ENCODE measurements around the gene NTM. TPM values are rescaled to one million over a fixed set of nuclear protein-coding genes. Genes with fewer than 3 reads are reported as not detected.

NTM gene
- total RNA-seq, 1 donor from 2014 or later = 9.9 TPM

DNA sequence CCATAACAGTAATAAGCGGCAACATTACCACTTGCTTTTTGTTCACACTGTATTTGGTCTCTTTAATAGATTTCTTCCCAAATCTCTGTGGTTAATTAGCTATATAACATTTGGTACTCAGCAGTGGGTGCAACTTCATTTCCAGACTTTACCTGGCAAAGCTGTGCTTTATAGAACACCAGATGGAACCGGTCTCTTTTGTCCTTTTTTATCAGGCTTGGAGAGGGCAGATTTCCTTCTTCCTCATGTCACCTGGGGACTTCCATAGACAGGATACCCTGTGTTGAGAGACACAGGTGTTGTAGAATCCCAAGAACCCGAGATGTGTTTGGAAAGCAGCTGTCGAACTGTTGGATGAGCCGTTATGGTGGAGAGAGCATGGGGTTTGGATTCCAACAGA lies 393.7 kb downstream of the NTM start:
- no peaks in the 10 kb centered on the region for H3K9me3 ChIP-seq (ENCODE audit: control insufficient read depth in 3 of 3, low read length in 3 of 3)
- peaks cover 0 to 10% (median 3%) of the 10 kb centered on the region in 3 donors for H3K27me3 ChIP-seq (ENCODE audit: control insufficient read depth in 3 of 3, insufficient read depth in 3 of 3, low read length in 3 of 3)
- no peak overlapping the region for H3K4me3 ChIP-seq (ENCODE audit: low read length in 3 of 3)
- no peaks in the 10 kb centered on the region for H3K4me1 ChIP-seq (ENCODE audit: control insufficient read depth in 3 of 3, insufficient read depth in 3 of 3, low read length in 3 of 3)
- H3K9ac ChIP-seq (ENCODE audit: low read depth in 1 of 3, low read length in 3 of 3) = no peak overlapping the region
- no peak overlapping the region for H3K27ac ChIP-seq (ENCODE audit: low read depth, low read length)
- no peaks in the 10 kb centered on the region for H3K36me3 ChIP-seq (ENCODE audit: control insufficient read depth in 3 of 3, insufficient read depth in 3 of 3, low read length in 3 of 3)

DNA sequence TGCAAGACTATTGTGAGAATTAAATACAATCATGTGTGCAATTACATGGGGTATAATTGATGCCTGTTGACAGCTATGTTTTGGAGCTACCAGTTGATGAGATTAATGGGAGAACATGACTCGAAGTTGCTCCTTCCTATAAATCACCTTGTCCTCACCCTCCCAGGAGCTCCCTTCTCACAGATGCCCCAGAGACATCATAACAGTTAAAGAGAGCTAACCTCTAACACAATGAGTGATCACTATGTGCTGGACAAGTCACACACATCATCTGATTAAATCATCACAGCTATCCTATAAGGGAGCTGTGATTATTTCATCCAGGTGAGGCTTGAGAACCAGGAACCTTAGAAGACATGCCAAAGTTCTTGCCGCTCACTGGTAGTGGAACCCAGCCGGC lies 394.2 kb downstream of the NTM start:
- no peaks in the 10 kb centered on the region for H3K4me1 ChIP-seq (ENCODE audit: control insufficient read depth in 3 of 3, insufficient read depth in 3 of 3, low read length in 3 of 3)
- no peaks in the 10 kb centered on the region for H3K9me3 ChIP-seq (ENCODE audit: control insufficient read depth in 3 of 3, low read length in 3 of 3)
- H3K9ac ChIP-seq (ENCODE audit: low read depth in 1 of 3, low read length in 3 of 3) = no peak overlapping the region
- H3K4me3 ChIP-seq (ENCODE audit: low read length in 3 of 3) = no peak overlapping the region
- no peaks in the 10 kb centered on the region for H3K36me3 ChIP-seq (ENCODE audit: control insufficient read depth in 3 of 3, insufficient read depth in 3 of 3, low read length in 3 of 3)
- H3K27me3 ChIP-seq (ENCODE audit: control insufficient read depth in 3 of 3, insufficient read depth in 3 of 3, low read length in 3 of 3) = peaks cover 0 to 10% (median 3%) of the 10 kb centered on the region in 3 donors
- H3K27ac ChIP-seq (ENCODE audit: low read depth, low read length) = no peak overlapping the region

DNA sequence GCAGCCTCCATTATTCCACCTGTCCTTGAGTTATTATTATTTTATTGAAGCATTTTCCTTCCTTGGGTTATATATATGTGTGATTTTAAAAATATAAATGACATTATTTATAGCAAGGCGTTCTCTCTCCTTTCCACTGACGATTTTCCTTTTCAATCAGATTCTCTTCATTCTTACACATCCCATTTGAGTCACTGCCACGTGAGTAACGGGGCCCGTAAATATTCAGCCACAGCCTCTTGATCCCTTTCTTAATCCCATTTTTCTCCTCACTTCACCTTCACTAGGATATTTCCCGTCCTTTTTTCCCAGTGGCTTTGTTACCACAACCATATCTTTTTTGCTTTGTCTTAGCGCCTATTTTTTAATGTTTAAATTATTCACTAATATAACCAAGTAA lies 396.2 kb downstream of the NTM start:
- H3K4me3 ChIP-seq (ENCODE audit: low read length in 3 of 3) = no peak overlapping the region
- no peak overlapping the region for H3K9ac ChIP-seq (ENCODE audit: low read depth in 1 of 3, low read length in 3 of 3)
- peaks cover 0 to 7% (median 0%) of the 10 kb centered on the region in 3 donors for H3K27me3 ChIP-seq (ENCODE audit: control insufficient read depth in 3 of 3, insufficient read depth in 3 of 3, low read length in 3 of 3)

DNA sequence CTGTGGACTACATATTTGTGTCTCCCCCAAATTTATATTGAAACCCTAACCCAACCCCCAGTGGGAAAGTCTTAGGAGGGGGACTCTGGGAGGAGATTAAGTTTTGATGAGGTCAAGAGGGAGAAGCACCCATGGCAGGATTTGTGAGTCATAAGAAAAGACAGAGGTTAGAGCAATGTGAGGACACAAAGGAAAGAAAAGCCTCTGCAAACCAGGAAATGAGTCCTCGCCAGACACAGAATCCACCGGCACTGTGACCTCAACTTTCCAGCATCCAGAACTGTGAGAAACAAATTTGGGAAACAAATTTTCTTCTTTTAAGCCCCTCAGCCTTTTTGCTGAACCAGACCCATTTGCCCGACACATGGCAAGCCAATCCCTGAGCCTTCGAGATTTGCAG lies 397.0 kb downstream of the NTM start:
- H3K9ac ChIP-seq (ENCODE audit: low read depth in 1 of 3, low read length in 3 of 3) = no peak overlapping the region
- no peak overlapping the region for H3K4me3 ChIP-seq (ENCODE audit: low read length in 3 of 3)
- H3K27me3 ChIP-seq (ENCODE audit: control insufficient read depth in 3 of 3, insufficient read depth in 3 of 3, low read length in 3 of 3) = peaks cover 0 to 2% (median 0%) of the 10 kb centered on the region in 3 donors
- H3K36me3 ChIP-seq (ENCODE audit: control insufficient read depth in 3 of 3, insufficient read depth in 3 of 3, low read length in 3 of 3) = no peaks in the 10 kb centered on the region
- no peak overlapping the region for H3K27ac ChIP-seq (ENCODE audit: low read depth, low read length)
- no peaks in the 10 kb centered on the region for H3K4me1 ChIP-seq (ENCODE audit: control insufficient read depth in 3 of 3, insufficient read depth in 3 of 3, low read length in 3 of 3)
- H3K9me3 ChIP-seq (ENCODE audit: control insufficient read depth in 3 of 3, low read length in 3 of 3) = no peaks in the 10 kb centered on the region

More for the DNA sequence above, 396.2 kb downstream of the NTM start:
- Histone ChIP-seq H3K4me1 (ENCODE audit: control insufficient read depth in 3 of 3, insufficient read depth in 3 of 3, low read length in 3 of 3) (no peaks in the 10 kb centered on the region), H3K36me3 (ENCODE audit: control insufficient read depth in 3 of 3, insufficient read depth in 3 of 3, low read length in 3 of 3) (no peaks in the 10 kb centered on the region), H3K27ac (ENCODE audit: low read depth, low read length) (no peak overlapping the region), H3K9me3 (ENCODE audit: control insufficient read depth in 3 of 3, low read length in 3 of 3) (no peaks in the 10 kb centered on the region)

DNA sequence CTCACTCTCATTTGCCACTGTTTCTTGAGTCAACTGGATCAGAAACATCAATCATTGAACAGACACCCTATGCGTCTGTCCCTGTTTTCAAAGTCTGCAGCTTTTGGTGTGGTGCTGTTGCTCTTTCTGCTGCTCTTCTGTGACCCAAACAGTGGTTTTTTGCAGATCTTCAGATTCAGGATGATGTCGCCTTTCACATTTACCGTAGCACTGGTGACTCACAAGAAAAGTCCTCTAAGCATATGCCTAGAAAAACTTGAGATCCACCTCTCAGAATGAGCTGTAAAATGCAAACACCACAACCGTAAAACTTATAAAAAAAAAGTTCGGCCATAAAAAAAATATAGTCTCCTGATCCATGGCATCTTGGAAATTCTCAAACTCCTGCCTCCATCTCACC lies 400.4 kb downstream of the NTM start:
- Histone ChIP-seq H3K4me1 (ENCODE audit: control insufficient read depth in 3 of 3, insufficient read depth in 3 of 3, low read length in 3 of 3) (no peaks in the 10 kb centered on the region), H3K9me3 (ENCODE audit: control insufficient read depth in 3 of 3, low read length in 3 of 3) (no peaks in the 10 kb centered on the region), H3K4me3 (ENCODE audit: low read length in 3 of 3) (no peak overlapping the region), H3K27ac (ENCODE audit: low read depth, low read length) (no peak overlapping the region), H3K27me3 (ENCODE audit: control insufficient read depth in 3 of 3, insufficient read depth in 3 of 3, low read length in 3 of 3) (peaks cover 0 to 10% (median 0%) of the 10 kb centered on the region in 3 donors), H3K9ac (ENCODE audit: low read depth in 1 of 3, low read length in 3 of 3) (no peak overlapping the region), H3K36me3 (ENCODE audit: control insufficient read depth in 3 of 3, insufficient read depth in 3 of 3, low read length in 3 of 3) (no peaks in the 10 kb centered on the region)

DNA sequence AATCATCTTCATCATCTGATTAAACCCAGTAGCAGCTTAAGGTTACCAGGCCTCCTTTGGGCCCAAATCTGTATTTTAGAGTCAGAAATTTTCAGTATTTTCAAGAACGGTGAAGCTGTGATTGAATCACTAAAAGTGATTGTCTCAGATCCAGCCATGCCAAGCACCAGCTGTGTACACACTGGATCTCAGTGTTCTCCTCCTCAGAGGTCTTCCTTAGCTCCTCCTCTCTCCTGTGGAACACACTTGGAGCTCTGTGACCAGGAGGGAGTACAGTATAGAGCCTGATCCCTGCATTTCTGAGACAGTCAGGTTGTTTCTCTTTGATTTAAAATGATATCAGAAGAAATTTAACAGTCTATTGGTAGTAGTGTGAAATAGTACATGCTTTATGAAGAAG lies 401.1 kb downstream of the NTM start:
- Histone ChIP-seq H3K27ac (ENCODE audit: low read depth, low read length) (no peak overlapping the region), H3K4me1 (ENCODE audit: control insufficient read depth in 3 of 3, insufficient read depth in 3 of 3, low read length in 3 of 3) (no peaks in the 10 kb centered on the region), H3K36me3 (ENCODE audit: control insufficient read depth in 3 of 3, insufficient read depth in 3 of 3, low read length in 3 of 3) (no peaks in the 10 kb centered on the region), H3K9me3 (ENCODE audit: control insufficient read depth in 3 of 3, low read length in 3 of 3) (no peaks in the 10 kb centered on the region), H3K27me3 (ENCODE audit: control insufficient read depth in 3 of 3, insufficient read depth in 3 of 3, low read length in 3 of 3) (peaks cover 0 to 10% (median 0%) of the 10 kb centered on the region in 3 donors), H3K9ac (ENCODE audit: low read depth in 1 of 3, low read length in 3 of 3) (no peak overlapping the region), H3K4me3 (ENCODE audit: low read length in 3 of 3) (no peak overlapping the region)

DNA sequence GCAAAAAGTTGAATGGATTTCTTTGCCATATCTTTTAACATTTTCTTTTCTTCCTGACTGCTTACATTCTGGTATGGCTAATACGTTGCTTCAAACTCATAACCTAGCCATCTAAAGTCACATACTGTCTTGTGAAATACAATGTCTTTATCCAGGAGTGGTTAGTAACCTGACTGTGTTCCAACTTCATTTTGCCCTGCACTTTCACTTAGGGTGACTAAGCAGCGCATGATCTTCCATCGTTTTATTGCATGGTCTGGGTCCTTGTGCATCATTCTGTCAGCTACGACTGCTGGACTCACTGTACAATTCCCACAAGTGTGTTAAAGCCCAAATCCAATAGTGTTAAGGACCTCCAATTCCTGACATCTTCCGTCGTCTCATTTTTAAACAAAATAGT lies 403.2 kb downstream of the NTM start:
- H3K36me3 ChIP-seq (ENCODE audit: control insufficient read depth in 3 of 3, insufficient read depth in 3 of 3, low read length in 3 of 3) = no peaks in the 10 kb centered on the region
- H3K4me1 ChIP-seq (ENCODE audit: control insufficient read depth in 3 of 3, insufficient read depth in 3 of 3, low read length in 3 of 3) = no peaks in the 10 kb centered on the region
- peaks cover 0 to 10% (median 0%) of the 10 kb centered on the region in 3 donors for H3K27me3 ChIP-seq (ENCODE audit: control insufficient read depth in 3 of 3, insufficient read depth in 3 of 3, low read length in 3 of 3)

DNA sequence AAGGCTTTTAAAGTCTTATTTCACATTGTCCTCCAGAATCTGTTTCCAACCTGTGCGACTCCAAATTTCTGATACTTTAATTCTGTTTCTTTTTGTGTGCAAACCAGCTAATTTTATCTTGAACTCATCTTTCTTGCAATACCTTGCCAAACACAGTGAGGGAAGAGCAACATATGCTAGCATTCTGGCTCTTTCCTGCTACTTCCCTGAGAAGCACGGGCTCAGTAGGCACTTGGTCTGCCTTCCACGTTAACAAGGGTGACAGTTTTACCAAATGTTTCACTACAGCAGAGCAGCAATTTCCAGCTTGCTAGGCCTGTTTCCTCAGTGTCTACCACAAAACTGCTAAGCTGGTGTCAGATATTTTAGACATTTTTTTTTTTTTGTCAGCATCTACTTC lies 405.8 kb downstream of the NTM start:
- Histone ChIP-seq H3K4me3 (ENCODE audit: low read length in 3 of 3) (no peak overlapping the region), H3K9ac (ENCODE audit: low read depth in 1 of 3, low read length in 3 of 3) (no peak overlapping the region), H3K27me3 (ENCODE audit: control insufficient read depth in 3 of 3, insufficient read depth in 3 of 3, low read length in 3 of 3) (peaks cover 0 to 10% (median 3%) of the 10 kb centered on the region in 3 donors), H3K27ac (ENCODE audit: low read depth, low read length) (no peak overlapping the region), H3K4me1 (ENCODE audit: control insufficient read depth in 3 of 3, insufficient read depth in 3 of 3, low read length in 3 of 3) (no peaks in the 10 kb centered on the region), H3K9me3 (ENCODE audit: control insufficient read depth in 3 of 3, low read length in 3 of 3) (no peaks in the 10 kb centered on the region), H3K36me3 (ENCODE audit: control insufficient read depth in 3 of 3, insufficient read depth in 3 of 3, low read length in 3 of 3) (no peaks in the 10 kb centered on the region)

More for the DNA sequence above, 403.2 kb downstream of the NTM start:
- H3K27ac ChIP-seq (ENCODE audit: low read depth, low read length) = no peak overlapping the region
- H3K9ac ChIP-seq (ENCODE audit: low read depth in 1 of 3, low read length in 3 of 3) = no peak overlapping the region
- H3K4me3 ChIP-seq (ENCODE audit: low read length in 3 of 3) = no peak overlapping the region
- no peaks in the 10 kb centered on the region for H3K9me3 ChIP-seq (ENCODE audit: control insufficient read depth in 3 of 3, low read length in 3 of 3)

DNA sequence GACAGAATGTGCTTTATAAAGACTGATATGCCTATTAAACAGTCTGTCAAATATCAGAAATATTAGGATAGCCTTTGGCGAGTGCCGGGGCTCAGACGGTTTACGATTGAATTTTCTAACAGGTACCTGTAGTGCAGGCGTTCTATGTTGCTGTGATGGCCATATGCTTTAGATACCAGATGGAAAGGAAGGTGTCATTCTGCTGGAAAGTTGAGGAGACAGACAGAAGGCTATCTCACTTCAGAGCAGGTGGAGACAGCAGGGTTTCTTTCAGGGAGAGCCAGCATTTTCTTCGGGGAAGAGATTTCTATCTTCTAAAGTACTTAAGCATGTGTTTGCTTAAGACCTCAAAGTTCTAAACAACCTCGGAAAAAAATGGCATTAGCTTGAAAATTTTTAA lies 415.4 kb downstream of the NTM start:
- Histone ChIP-seq H3K9ac (ENCODE audit: low read depth in 1 of 3, low read length in 3 of 3) (no peak overlapping the region), H3K9me3 (ENCODE audit: control insufficient read depth in 3 of 3, low read length in 3 of 3) (peaks cover 0 to 2% (median 0%) of the 10 kb centered on the region in 3 donors), H3K4me3 (ENCODE audit: low read length in 3 of 3) (no peak overlapping the region), H3K4me1 (ENCODE audit: control insufficient read depth in 3 of 3, insufficient read depth in 3 of 3, low read length in 3 of 3) (no peaks in the 10 kb centered on the region), H3K27me3 (ENCODE audit: control insufficient read depth in 3 of 3, insufficient read depth in 3 of 3, low read length in 3 of 3) (no peaks in the 10 kb centered on the region), H3K36me3 (ENCODE audit: control insufficient read depth in 3 of 3, insufficient read depth in 3 of 3, low read length in 3 of 3) (no peaks in the 10 kb centered on the region), H3K27ac (ENCODE audit: low read depth, low read length) (no peak overlapping the region)

DNA sequence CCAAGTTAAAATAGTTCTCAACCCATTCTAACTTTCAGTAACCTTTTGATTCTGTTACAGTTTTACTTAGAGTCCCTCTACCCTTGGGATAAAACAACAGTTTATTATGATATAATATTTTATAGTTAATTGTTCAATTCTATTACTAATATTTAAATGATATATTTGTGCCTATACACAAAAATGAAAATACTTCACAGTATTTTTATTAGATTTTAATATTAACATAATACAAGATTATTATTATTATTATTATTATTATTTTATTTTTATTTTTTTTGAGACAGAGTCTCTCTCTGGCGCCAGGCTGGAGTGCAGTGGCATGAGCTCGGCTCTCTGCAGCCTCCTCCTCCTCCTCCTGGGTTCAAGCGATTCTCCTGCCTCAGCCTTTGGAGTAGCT lies 416.7 kb downstream of the NTM start:
- Histone ChIP-seq H3K4me1 (ENCODE audit: control insufficient read depth in 3 of 3, insufficient read depth in 3 of 3, low read length in 3 of 3) (no peaks in the 10 kb centered on the region), H3K27me3 (ENCODE audit: control insufficient read depth in 3 of 3, insufficient read depth in 3 of 3, low read length in 3 of 3) (no peaks in the 10 kb centered on the region), H3K27ac (ENCODE audit: low read depth, low read length) (no peak overlapping the region), H3K9me3 (ENCODE audit: control insufficient read depth in 3 of 3, low read length in 3 of 3) (no peaks in the 10 kb centered on the region), H3K4me3 (ENCODE audit: low read length in 3 of 3) (no peak overlapping the region), H3K36me3 (ENCODE audit: control insufficient read depth in 3 of 3, insufficient read depth in 3 of 3, low read length in 3 of 3) (no peaks in the 10 kb centered on the region), H3K9ac (ENCODE audit: low read depth in 1 of 3, low read length in 3 of 3) (no peak overlapping the region)

DNA sequence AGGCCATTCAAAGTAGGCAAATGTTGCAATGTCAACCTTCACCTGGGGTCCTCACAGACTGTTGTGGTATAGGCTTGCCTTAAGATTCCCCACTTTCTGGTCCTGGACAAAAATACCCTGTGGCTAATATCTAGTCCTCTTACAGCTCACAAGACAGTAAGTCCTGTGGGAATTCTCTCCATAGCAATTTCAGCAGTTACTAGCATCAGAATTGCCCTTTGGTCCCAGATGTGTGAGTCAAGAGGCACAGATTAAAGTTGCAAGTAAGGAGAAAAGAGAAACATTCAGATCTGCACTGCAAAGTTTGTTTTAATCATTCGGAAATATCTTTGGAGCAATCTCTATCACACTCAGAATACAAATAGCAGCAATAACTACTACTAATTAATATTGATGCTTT lies 420.2 kb downstream of the NTM start:
- no peak overlapping the region for H3K9ac ChIP-seq (ENCODE audit: low read depth in 1 of 3, low read length in 3 of 3)
- no peak overlapping the region for H3K4me3 ChIP-seq (ENCODE audit: low read length in 3 of 3)
- no peaks in the 10 kb centered on the region for H3K4me1 ChIP-seq (ENCODE audit: control insufficient read depth in 3 of 3, insufficient read depth in 3 of 3, low read length in 3 of 3)
- H3K9me3 ChIP-seq (ENCODE audit: control insufficient read depth in 3 of 3, low read length in 3 of 3) = peaks cover 0 to 2% (median 0%) of the 10 kb centered on the region in 3 donors
- peaks cover 0 to 2% (median 0%) of the 10 kb centered on the region in 3 donors for H3K27me3 ChIP-seq (ENCODE audit: control insufficient read depth in 3 of 3, insufficient read depth in 3 of 3, low read length in 3 of 3)
- H3K36me3 ChIP-seq (ENCODE audit: control insufficient read depth in 3 of 3, insufficient read depth in 3 of 3, low read length in 3 of 3) = no peaks in the 10 kb centered on the region
- H3K27ac ChIP-seq (ENCODE audit: low read depth, low read length) = no peak overlapping the region
